Fibroblast of pulmonary artery (primary cell): ENCODE data around the gene TOR1AIP1.
A peak's percentile ranks its signal among the peaks of the same experiment; 100 is the strongest.

Experiments used
- DNase-seq: peaks from one replicate; pipeline ENCODE4 v3.0.0-alpha.2; 2010; ENCODE audit warnings: low read depth
- H3K4me3 ChIP-seq: replicated peaks from 2 replicates; pipeline ENCODE4 v1.5.1; 2011; ENCODE audit warnings: low read depth, mild to moderate bottlenecking, control low read depth, low read length, moderate library complexity
- CTCF ChIP-seq: IDR thresholded peaks from 2 replicates; pipeline ENCODE4 v1.5.1; 2011; ENCODE audit warnings: mild to moderate bottlenecking, control low read depth, low read length, inconsistent platforms; ENCODE audit errors: missing control alignments

TOR1AIP1 gene

GRCh38 chr1:179925922-179926849 lies 44.1 kb downstream of the TOR1AIP1 start:
- TF ChIP-seq CTCF = no peak
- DNase-seq = peak; percentile 68
- no peak overlapping the region for H3K4me3 ChIP-seq

- H3K4me3 ChIP-seq = no peak overlapping the region
- DNase-seq = no peak
- TF ChIP-seq CTCF = no peak
These were observed 44.7 kb downstream of the TOR1AIP1 start for GRCh38 chr1:179926850-179927205.

- H3K4me3 ChIP-seq = no peak overlapping the region
- peak; percentile 7 for DNase-seq
- no peak for TF ChIP-seq CTCF
These were observed 48.1 kb downstream of the TOR1AIP1 start for GRCh38 chr1:179929955-179930798.

GRCh38 chr1:179930867-179931266 lies 48.8 kb downstream of the TOR1AIP1 start:
- no peak overlapping the region for H3K4me3 ChIP-seq
- no peak for TF ChIP-seq CTCF
- DNase-seq = no peak

GRCh38 chr1:179933219-179933618 lies 51.1 kb downstream of the TOR1AIP1 start:
- no peak for TF ChIP-seq CTCF
- H3K4me3 ChIP-seq = no peak overlapping the region
- no peak for DNase-seq

GRCh38 chr1:179935909-179936496 lies 53.9 kb downstream of the TOR1AIP1 start:
- H3K4me3 ChIP-seq = no peak overlapping the region
- no peak for DNase-seq
- no peak for TF ChIP-seq CTCF
